Natural killer cell (primary cell): ENCODE measurements around the gene SERPINF2. TPM values are rescaled to one million over a fixed set of nuclear protein-coding genes. Genes with fewer than 3 reads are reported as not detected.

ENCODE experiments used
- ATAC-seq, 3 donors: fragments of 150-1000 bp in 2 of 3; fragments of 200-7000 bp in 1 of 3; cut with Tn5 transposase; 1 replicate in 1 of 3; 2 replicates in 2 of 3; pipeline ENCODE4 v1.10.0; 2021; ENCODE audit warnings: mild to moderate bottlenecking in 2 of 3, moderate library complexity in 2 of 3
- DNase-seq, 2 donors: peaks; one replicate each; pipeline versions ENCODE4 v3.0.0 to v3.0.0-alpha.2; 2013 to 2021; ENCODE audit warnings: mixed read lengths in 1 of 2
- H3K27ac ChIP-seq: one replicate; pipeline ENCODE4 v1.5.1; 2013; ENCODE audit warnings: mild to moderate bottlenecking, low read length
- H3K27me3 ChIP-seq: one replicate; pipeline ENCODE4 v1.6.1; 2013; ENCODE audit warnings: low read length; ENCODE audit not compliant: control insufficient read depth, insufficient read depth
- H3K36me3 ChIP-seq: one replicate; pipeline ENCODE4 v1.6.1; 2013; ENCODE audit warnings: low read length; ENCODE audit not compliant: control insufficient read depth, insufficient read depth
- H3K4me1 ChIP-seq: one replicate; pipeline ENCODE4 v1.6.1; 2013; ENCODE audit warnings: low read length; ENCODE audit not compliant: control insufficient read depth, insufficient read depth
- H3K4me3 ChIP-seq: one replicate; pipeline ENCODE4 v1.5.1; 2013; ENCODE audit warnings: low read length
- H3K9me3 ChIP-seq: one replicate; pipeline ENCODE4 v1.6.1; 2013; ENCODE audit warnings: low read length; ENCODE audit not compliant: control insufficient read depth, insufficient read depth
- H3K27ac Mint-ChIP-seq, 2 donors: one replicate each; pipeline ENCODE4 v1.8.0; 2022; ENCODE audit warnings: mild to moderate bottlenecking in 2 of 2, mixed read lengths in 2 of 2, moderate library complexity in 1 of 2
- H3K27me3 Mint-ChIP-seq, 2 donors: one replicate each; pipeline ENCODE4 v1.8.0; 2022; ENCODE audit warnings: low read depth in 2 of 2, mixed read lengths in 2 of 2
- H3K36me3 Mint-ChIP-seq: one replicate; pipeline ENCODE4 v1.8.0; 2022; ENCODE audit warnings: mixed read lengths
- H3K4me1 Mint-ChIP-seq, 2 donors: one replicate each; pipeline ENCODE4 v1.8.0; 2022; ENCODE audit warnings: mixed read lengths in 2 of 2
- H3K4me3 Mint-ChIP-seq: one replicate; pipeline ENCODE4 v1.8.0; 2022; ENCODE audit warnings: mild to moderate bottlenecking, moderate library complexity, mixed read lengths
- H3K9me3 Mint-ChIP-seq, 2 donors: one replicate each; pipeline ENCODE4 v1.8.0; 2022; ENCODE audit warnings: mixed read lengths in 2 of 2
- WGBS: methylation state at CpG from one replicate; pipeline ENCODE4 v1.1.7; 2013; ENCODE audit warnings: missing lambda C conversion rate; ENCODE audit not compliant: insufficient coverage; 5-methylcytosine and 5-hydroxymethylcytosine counted together
- intact Hi-C: fragments of 100-400 bp; cut with micrococcal nuclease; formaldehyde crosslinking; loops from one replicate; pipeline ENCODE4 v1.14.2; 2022
- total RNA-seq, 4 donors: library from RNA; stranded (reverse); fragments of 120-200 nt in 1 of 4; gene quantifications; one replicate each; pipeline versions ENCODE4 v1.2.3 to v1.2.4, GENCODE V29; 2013 to 2022
- TF ChIP-seq, protein P1 (sequence below): fragments of 200-600 bp; IDR thresholded peaks from one replicate; pipeline ENCODE4 v1.8.0; 2022; ENCODE audit warnings: antibody characterized with exemption

The SERPINF2 gene
- total RNA-seq, 3 donors from 2014 or later (not counting 1 experiment from before 2014, with no cell fraction given), result 0.47 to 0.84 (median 0.48) TPM

GRCh38 chr17:1783834-1784611, 41.4 kb downstream of the SERPINF2 start:
- H3K4me3 Mint-ChIP-seq, result no peak overlapping the region
- TF ChIP-seq, protein P1, sequence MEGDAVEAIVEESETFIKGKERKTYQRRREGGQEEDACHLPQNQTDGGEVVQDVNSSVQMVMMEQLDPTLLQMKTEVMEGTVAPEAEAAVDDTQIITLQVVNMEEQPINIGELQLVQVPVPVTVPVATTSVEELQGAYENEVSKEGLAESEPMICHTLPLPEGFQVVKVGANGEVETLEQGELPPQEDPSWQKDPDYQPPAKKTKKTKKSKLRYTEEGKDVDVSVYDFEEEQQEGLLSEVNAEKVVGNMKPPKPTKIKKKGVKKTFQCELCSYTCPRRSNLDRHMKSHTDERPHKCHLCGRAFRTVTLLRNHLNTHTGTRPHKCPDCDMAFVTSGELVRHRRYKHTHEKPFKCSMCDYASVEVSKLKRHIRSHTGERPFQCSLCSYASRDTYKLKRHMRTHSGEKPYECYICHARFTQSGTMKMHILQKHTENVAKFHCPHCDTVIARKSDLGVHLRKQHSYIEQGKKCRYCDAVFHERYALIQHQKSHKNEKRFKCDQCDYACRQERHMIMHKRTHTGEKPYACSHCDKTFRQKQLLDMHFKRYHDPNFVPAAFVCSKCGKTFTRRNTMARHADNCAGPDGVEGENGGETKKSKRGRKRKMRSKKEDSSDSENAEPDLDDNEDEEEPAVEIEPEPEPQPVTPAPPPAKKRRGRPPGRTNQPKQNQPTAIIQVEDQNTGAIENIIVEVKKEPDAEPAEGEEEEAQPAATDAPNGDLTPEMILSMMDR, result no peak
- no peaks in the 10 kb centered on the region for H3K9me3 Mint-ChIP-seq
- Histone ChIP-seq H3K4me1 (peaks cover 22% of the 10 kb centered on the region), H3K27ac (peak overlapping the region; percentile 49), H3K4me3 (no peak overlapping the region), H3K27me3 (no peaks in the 10 kb centered on the region), H3K36me3 (peaks cover 38% of the 10 kb centered on the region), H3K9me3 (no peaks in the 10 kb centered on the region)
- peak; percentile 58 to 72 (median 60) for ATAC-seq
- H3K27me3 Mint-ChIP-seq, result no peaks in the 10 kb centered on the region
- intact Hi-C loops, result loop anchor here (5.0 kb wide), 1 partner anchor 62 kb away; the partner anchor contains the start of gene WDR81
- peak in 1 of 2 donors; percentile 49 for DNase-seq
- H3K27ac Mint-ChIP-seq, result peak overlapping the region in 1 of 2 donors; percentile 7
- peaks cover 7% of the 10 kb centered on the region for H3K36me3 Mint-ChIP-seq
- 72% methylated on average over 16 of the region's 16 CpGs for WGBS
- peaks cover 0 to 4% of the 10 kb centered on the region in 2 donors for H3K4me1 Mint-ChIP-seq

DNA sequence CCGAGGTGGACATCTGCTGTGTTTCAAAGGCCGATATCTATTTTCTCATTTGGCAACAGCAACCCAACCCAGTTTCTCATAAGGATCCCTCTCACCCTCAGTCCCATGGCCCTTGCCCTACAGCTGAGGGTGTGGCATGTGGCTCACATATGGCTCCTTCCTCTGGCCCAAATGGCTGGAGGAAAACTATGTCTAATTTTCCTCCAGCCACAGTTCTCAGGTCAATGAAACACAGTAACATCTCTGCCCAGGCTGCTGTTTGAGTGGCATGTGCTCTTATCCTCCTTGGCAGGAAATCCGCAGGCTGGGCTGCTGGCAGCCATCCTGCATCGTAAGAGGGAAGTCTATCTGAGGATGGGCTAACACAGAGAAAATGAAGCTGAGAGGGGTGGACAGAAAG, 43.3 kb downstream of the SERPINF2 start:
- no peak for DNase-seq
- Mint-ChIP-seq H3K4me3 (no peak overlapping the region), H3K36me3 (peaks cover 7% of the 10 kb centered on the region), H3K9me3 (no peaks in the 10 kb centered on the region), H3K27me3 (no peaks in the 10 kb centered on the region), H3K4me1 (peaks cover 0 to 4% of the 10 kb centered on the region in 2 donors), H3K27ac (no peak overlapping the region)
- intact Hi-C loops, result no loop called here
- peaks cover 36% of the 10 kb centered on the region for H3K36me3 ChIP-seq
- ATAC-seq, result no peak
- TF ChIP-seq, protein P1, result no peak
- WGBS, result 94% methylated on average over 4 of the region's 4 CpGs
- H3K27ac ChIP-seq, result no peak overlapping the region
- H3K4me1 ChIP-seq, result peaks cover 22% of the 10 kb centered on the region
- no peak overlapping the region for H3K4me3 ChIP-seq
- no peaks in the 10 kb centered on the region for H3K9me3 ChIP-seq
- H3K27me3 ChIP-seq, result no peaks in the 10 kb centered on the region

DNA sequence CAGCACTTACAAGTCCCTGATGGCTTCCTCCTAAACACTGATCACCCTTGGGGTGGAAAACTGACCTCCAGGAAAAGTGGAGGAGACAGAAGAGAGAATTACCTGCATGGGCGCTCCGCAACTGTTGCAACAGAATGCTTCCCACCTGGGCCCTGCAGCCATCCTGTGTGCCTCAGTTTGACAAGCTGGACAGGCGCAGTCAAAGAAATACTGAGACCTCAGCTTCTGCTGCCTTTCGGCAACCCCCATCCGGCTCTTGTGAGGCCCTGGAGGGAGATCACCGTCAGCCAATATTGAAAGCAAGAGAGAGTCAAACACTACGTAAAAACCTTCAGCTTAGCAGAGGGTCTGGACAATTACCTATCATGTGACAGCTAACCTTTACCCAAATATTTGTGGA, 44.0 kb downstream of the SERPINF2 start:
- intact Hi-C loops, result no loop called here
- no peaks in the 10 kb centered on the region for H3K27me3 Mint-ChIP-seq
- peaks cover 0 to 4% of the 10 kb centered on the region in 2 donors for H3K4me1 Mint-ChIP-seq
- Histone ChIP-seq H3K27ac (no peak overlapping the region), H3K4me3 (no peak overlapping the region), H3K4me1 (peaks cover 22% of the 10 kb centered on the region), H3K27me3 (no peaks in the 10 kb centered on the region), H3K36me3 (peaks cover 32% of the 10 kb centered on the region), H3K9me3 (no peaks in the 10 kb centered on the region)
- no peak overlapping the region for H3K4me3 Mint-ChIP-seq
- H3K27ac Mint-ChIP-seq, result no peak overlapping the region
- no peak for ATAC-seq
- no peak for DNase-seq
- 98% methylated on average over 7 of the region's 7 CpGs for WGBS
- no peaks in the 10 kb centered on the region for H3K9me3 Mint-ChIP-seq
- TF ChIP-seq, protein P1, result no peak
- peaks cover 7% of the 10 kb centered on the region for H3K36me3 Mint-ChIP-seq
